ENCODE results near the gene MAML2.

DNA sequence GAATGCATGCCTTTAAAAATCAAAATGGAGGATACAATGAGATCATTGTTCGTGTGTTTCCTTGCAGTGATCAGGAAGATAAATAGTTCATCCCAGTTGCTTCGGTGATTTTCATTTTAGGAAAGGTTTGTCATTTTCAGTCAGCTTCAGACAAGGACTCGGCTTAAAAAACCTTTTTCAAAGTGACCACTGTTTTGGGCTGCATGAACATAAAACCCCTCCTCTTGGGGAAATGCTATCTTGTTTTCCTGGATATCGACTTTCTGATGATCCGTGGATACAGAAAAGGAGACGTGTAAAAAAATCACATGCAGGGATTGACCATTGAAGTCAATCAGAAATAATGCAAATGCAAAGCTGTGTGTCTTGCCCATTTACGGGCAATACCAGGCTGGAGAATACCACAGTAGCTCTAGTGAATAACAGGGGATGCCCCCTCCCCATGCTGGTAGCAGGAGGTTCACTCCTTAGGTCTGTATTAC lies 146.8 kb downstream of the MAML2 start:
- TF ChIP-seq POLR2A (IDR thresholded peaks at IDR 0.05) = no peak
- TF ChIP-seq, protein P1, sequence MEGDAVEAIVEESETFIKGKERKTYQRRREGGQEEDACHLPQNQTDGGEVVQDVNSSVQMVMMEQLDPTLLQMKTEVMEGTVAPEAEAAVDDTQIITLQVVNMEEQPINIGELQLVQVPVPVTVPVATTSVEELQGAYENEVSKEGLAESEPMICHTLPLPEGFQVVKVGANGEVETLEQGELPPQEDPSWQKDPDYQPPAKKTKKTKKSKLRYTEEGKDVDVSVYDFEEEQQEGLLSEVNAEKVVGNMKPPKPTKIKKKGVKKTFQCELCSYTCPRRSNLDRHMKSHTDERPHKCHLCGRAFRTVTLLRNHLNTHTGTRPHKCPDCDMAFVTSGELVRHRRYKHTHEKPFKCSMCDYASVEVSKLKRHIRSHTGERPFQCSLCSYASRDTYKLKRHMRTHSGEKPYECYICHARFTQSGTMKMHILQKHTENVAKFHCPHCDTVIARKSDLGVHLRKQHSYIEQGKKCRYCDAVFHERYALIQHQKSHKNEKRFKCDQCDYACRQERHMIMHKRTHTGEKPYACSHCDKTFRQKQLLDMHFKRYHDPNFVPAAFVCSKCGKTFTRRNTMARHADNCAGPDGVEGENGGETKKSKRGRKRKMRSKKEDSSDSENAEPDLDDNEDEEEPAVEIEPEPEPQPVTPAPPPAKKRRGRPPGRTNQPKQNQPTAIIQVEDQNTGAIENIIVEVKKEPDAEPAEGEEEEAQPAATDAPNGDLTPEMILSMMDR (IDR thresholded peaks at IDR 0.05) = no peak
